DMS 273 treated with DMSO at 0.1 percent for 48 hours (cell line): ENCODE results near the gene TSACC.

Experiments
- DNase-seq: peaks from one replicate; lab custom pipeline; 2025; lab: John Stamatoyannopoulos, UW

TSACC gene

DNA sequence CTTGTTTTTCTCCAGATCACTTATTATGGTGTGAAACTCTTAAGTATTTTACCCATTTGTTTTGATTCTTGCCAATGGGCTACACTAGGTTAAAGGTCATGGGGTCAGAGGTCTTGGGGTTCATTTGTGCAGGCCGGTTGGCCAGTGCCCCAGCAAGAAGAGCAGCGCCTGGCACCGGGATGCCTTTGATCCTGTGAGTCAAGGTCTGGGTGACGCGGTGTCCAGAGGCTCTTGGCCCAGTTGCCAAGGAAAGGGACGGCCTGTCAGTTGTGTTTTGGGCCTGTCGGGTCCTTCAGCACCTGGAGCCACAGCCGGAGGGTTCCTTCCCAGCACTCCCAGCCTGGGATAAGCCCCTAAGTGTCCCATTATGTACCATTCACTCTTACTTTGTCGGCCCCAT is 55.8 kb downstream of the TSACC start:
- DNase-seq, result no peak

- DNase-seq, result no peak
Measured at GRCh38 chr1:156394835-156395461, 56.6 kb downstream of the TSACC start.
